Measurements from ENCODE around the gene MGLL.

- TF ChIP-seq GATA3 (IDR thresholded peaks at IDR 0.05; ENCODE audit: low read depth, low read length) (no peak), GATA2 (IDR thresholded peaks at IDR 0.05; ENCODE audit: low read depth, low read length) (no peak)
These were observed 13.9 kb upstream of the MGLL start for GRCh38 chr3:127835993-127836882.
